Measurements from ENCODE around the gene PDIK1L.

PDIK1L gene

DNA sequence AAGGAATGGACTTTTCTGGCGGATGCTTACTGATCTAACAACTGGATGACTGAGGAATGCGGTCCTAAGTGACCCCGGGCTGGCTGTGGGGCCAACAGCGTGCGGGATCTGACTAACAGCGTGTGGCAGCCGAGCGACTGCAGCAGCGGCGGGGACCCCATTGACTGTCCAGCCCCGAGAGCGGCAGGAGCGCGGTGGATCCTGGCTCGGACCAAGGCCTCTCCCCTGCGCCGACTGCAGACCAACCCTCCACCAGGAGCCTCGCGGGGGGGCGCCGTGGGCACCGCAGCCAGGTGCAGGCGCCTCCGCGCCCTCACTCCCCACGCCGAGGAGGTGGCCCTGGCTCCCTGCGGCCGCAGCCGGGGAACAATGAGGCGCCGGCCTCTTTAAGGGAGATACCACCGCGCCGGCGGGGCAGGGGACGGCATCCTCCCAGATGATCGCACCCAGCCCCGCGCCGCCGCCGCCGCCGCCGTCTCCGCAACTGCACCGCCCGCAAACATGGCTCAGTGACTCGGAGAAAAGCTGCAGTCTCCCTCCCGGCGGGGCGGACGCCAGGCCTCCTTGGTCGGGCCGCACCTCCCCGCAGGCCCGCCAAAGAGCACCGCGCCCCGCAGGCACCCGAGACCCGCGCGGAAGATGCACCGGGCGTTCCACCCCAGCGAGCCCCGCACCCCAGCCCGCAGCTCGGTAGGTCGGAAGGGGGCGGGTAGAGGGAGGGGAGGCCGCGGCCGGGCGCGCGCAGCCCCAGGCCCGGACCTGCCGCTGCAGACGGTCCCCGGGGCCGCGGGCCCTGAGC is 694 bp upstream of the PDIK1L start (continued):
- peak; percentile 86 for TF ChIP-seq ZNF335 (tag by site-specific recombination; conservative IDR thresholded peaks at IDR 0.05)
- 0 out of 2 replicates have a peak, but pooled peaks have one; percentile 22 for TF ChIP-seq KLF9 (tag by site-specific recombination; IDR thresholded peaks at IDR 0.05; ENCODE audit: low read depth)
- TF ChIP-seq ZNF223 (tag by site-specific recombination; IDR thresholded peaks at IDR 0.05): peak; percentile 74; the same call in 1 of the 2 replicates
- no peak; the same call in 1 of the 2 replicates for TF ChIP-seq WT1 (tag by site-specific recombination; IDR thresholded peaks at IDR 0.05)
- TF ChIP-seq ZNF114 (tag by site-specific recombination; IDR thresholded peaks at IDR 0.05): no peak
- no peak for TF ChIP-seq MZF1 (tag by site-specific recombination; IDR thresholded peaks at IDR 0.05; ENCODE audit: borderline replicate concordance)
- TF ChIP-seq, protein P1, sequence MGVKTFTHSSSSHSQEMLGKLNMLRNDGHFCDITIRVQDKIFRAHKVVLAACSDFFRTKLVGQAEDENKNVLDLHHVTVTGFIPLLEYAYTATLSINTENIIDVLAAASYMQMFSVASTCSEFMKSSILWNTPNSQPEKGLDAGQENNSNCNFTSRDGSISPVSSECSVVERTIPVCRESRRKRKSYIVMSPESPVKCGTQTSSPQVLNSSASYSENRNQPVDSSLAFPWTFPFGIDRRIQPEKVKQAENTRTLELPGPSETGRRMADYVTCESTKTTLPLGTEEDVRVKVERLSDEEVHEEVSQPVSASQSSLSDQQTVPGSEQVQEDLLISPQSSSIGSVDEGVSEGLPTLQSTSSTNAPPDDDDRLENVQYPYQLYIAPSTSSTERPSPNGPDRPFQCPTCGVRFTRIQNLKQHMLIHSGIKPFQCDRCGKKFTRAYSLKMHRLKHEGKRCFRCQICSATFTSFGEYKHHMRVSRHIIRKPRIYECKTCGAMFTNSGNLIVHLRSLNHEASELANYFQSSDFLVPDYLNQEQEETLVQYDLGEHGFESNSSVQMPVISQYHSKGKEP (tag by site-specific recombination; IDR thresholded peaks at IDR 0.05): no peak
- no peak for TF ChIP-seq ZNF433 (tag by site-specific recombination; IDR thresholded peaks at IDR 0.05; ENCODE audit: low read depth)
- TF ChIP-seq, protein P2, sequence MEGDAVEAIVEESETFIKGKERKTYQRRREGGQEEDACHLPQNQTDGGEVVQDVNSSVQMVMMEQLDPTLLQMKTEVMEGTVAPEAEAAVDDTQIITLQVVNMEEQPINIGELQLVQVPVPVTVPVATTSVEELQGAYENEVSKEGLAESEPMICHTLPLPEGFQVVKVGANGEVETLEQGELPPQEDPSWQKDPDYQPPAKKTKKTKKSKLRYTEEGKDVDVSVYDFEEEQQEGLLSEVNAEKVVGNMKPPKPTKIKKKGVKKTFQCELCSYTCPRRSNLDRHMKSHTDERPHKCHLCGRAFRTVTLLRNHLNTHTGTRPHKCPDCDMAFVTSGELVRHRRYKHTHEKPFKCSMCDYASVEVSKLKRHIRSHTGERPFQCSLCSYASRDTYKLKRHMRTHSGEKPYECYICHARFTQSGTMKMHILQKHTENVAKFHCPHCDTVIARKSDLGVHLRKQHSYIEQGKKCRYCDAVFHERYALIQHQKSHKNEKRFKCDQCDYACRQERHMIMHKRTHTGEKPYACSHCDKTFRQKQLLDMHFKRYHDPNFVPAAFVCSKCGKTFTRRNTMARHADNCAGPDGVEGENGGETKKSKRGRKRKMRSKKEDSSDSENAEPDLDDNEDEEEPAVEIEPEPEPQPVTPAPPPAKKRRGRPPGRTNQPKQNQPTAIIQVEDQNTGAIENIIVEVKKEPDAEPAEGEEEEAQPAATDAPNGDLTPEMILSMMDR (tag by site-specific recombination; IDR thresholded peaks at IDR 0.05): peak; percentile 65
- TF ChIP-seq ZNF2 (tag by site-specific recombination; IDR thresholded peaks at IDR 0.05): peak; percentile 61; the same call in 1 of the 2 replicates
- TF ChIP-seq, protein P3, sequence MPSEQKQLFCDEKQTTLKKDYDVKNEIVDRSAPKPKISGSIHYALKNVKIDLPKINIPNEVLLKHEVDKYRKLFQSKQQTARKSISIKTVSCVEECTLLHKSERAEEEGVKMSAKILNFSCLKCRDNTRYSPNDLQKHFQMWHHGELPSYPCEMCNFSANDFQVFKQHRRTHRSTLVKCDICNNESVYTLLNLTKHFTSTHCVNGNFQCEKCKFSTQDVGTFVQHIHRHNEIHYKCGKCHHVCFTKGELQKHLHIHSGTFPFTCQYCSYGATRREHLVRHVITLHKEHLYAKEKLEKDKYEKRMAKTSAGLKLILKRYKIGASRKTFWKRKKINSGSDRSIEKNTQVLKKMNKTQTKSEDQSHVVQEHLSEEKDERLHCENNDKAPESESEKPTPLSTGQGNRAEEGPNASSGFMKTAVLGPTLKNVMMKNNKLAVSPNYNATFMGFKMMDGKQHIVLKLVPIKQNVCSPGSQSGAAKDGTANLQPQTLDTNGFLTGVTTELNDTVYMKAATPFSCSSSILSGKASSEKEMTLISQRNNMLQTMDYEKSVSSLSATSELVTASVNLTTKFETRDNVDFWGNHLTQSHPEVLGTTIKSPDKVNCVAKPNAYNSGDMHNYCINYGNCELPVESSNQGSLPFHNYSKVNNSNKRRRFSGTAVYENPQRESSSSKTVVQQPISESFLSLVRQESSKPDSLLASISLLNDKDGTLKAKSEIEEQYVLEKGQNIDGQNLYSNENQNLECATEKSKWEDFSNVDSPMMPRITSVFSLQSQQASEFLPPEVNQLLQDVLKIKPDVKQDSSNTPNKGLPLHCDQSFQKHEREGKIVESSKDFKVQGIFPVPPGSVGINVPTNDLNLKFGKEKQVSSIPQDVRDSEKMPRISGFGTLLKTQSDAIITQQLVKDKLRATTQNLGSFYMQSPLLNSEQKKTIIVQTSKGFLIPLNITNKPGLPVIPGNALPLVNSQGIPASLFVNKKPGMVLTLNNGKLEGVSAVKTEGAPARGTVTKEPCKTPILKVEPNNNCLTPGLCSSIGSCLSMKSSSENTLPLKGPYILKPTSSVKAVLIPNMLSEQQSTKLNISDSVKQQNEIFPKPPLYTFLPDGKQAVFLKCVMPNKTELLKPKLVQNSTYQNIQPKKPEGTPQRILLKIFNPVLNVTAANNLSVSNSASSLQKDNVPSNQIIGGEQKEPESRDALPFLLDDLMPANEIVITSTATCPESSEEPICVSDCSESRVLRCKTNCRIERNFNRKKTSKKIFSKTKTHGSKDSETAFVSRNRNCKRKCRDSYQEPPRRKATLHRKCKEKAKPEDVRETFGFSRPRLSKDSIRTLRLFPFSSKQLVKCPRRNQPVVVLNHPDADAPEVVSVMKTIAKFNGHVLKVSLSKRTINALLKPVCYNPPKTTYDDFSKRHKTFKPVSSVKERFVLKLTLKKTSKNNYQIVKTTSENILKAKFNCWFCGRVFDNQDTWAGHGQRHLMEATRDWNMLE (tag by site-specific recombination; conservative IDR thresholded peaks at IDR 0.05; ENCODE audit: low read depth): no peak
- TF ChIP-seq, protein P4, sequence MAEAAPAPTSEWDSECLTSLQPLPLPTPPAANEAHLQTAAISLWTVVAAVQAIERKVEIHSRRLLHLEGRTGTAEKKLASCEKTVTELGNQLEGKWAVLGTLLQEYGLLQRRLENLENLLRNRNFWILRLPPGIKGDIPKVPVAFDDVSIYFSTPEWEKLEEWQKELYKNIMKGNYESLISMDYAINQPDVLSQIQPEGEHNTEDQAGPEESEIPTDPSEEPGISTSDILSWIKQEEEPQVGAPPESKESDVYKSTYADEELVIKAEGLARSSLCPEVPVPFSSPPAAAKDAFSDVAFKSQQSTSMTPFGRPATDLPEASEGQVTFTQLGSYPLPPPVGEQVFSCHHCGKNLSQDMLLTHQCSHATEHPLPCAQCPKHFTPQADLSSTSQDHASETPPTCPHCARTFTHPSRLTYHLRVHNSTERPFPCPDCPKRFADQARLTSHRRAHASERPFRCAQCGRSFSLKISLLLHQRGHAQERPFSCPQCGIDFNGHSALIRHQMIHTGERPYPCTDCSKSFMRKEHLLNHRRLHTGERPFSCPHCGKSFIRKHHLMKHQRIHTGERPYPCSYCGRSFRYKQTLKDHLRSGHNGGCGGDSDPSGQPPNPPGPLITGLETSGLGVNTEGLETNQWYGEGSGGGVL (tag by site-specific recombination; IDR thresholded peaks at IDR 0.05): peak; percentile 50; the same call in 1 of the 2 replicates
- peak; percentile 14; the same call in 1 of the 2 replicates for TF ChIP-seq KLF10 (tag by site-specific recombination; IDR thresholded peaks at IDR 0.05)
- no peak for TF ChIP-seq ZNF302 (tag by site-specific recombination; IDR thresholded peaks at IDR 0.05; ENCODE audit: low read depth)
- TF ChIP-seq, protein P5, sequence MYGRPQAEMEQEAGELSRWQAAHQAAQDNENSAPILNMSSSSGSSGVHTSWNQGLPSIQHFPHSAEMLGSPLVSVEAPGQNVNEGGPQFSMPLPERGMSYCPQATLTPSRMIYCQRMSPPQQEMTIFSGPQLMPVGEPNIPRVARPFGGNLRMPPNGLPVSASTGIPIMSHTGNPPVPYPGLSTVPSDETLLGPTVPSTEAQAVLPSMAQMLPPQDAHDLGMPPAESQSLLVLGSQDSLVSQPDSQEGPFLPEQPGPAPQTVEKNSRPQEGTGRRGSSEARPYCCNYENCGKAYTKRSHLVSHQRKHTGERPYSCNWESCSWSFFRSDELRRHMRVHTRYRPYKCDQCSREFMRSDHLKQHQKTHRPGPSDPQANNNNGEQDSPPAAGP (tag by site-specific recombination; IDR thresholded peaks at IDR 0.05): 0 out of 2 replicates have a peak, but pooled peaks have one; percentile 50
- TF ChIP-seq BCL11B (tag by site-specific recombination; IDR thresholded peaks at IDR 0.05; ENCODE audit: low read depth): no peak
- TF ChIP-seq ZNF112 (tag by site-specific recombination; IDR thresholded peaks at IDR 0.05): no peak
- peak; percentile 60; the same call in 1 of the 2 replicates for TF ChIP-seq ZNF76 (tag by site-specific recombination; IDR thresholded peaks at IDR 0.05; ENCODE audit: borderline replicate concordance, low read depth)
- TF ChIP-seq ZNF174 (tag by site-specific recombination; IDR thresholded peaks at IDR 0.05): no peak
- TF ChIP-seq ZFP37 (tag by site-specific recombination; IDR thresholded peaks at IDR 0.05): peak; percentile 73
- TF ChIP-seq ZNF292 (tag by site-specific recombination; IDR thresholded peaks at IDR 0.05; ENCODE audit: borderline replicate concordance, low read depth): no peak
- TF ChIP-seq ZNF610 (tag by site-specific recombination; IDR thresholded peaks at IDR 0.05; ENCODE audit: borderline replicate concordance): peak; percentile 65; the same call in 1 of the 2 replicates
- TF ChIP-seq OSR2 (tag by site-specific recombination; IDR thresholded peaks at IDR 0.05): no peak
- TF ChIP-seq, protein P6, sequence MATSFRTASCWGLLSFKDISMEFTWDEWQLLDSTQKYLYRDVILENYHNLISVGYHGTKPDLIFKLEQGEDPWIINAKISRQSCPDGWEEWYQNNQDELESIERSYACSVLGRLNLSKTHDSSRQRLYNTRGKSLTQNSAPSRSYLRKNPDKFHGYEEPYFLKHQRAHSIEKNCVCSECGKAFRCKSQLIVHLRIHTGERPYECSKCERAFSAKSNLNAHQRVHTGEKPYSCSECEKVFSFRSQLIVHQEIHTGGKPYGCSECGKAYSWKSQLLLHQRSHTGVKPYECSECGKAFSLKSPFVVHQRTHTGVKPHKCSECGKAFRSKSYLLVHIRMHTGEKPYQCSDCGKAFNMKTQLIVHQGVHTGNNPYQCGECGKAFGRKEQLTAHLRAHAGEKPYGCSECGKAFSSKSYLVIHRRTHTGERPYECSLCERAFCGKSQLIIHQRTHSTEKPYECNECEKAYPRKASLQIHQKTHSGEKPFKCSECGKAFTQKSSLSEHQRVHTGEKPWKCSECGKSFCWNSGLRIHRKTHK (tag by site-specific recombination; IDR thresholded peaks at IDR 0.05): no peak

Data from HEK293 (cell line).